NCI-H2171 (cell line): ENCODE measurements around the gene TWF2.

Experiments used
- DNase-seq: peaks from one replicate; lab custom pipeline; 2025; lab: John Stamatoyannopoulos, UW

TWF2 gene

GRCh38 chr3:52222319-52223221 lies 16.4 kb downstream of the TWF2 start:
- DNase-seq, result no peak

- no peak for DNase-seq
These were observed 17.2 kb downstream of the TWF2 start for GRCh38 chr3:52221563-52222318.

GRCh38 chr3:52221141-52221562 lies 17.8 kb downstream of the TWF2 start:
- no peak for DNase-seq

- peak; percentile 24 for DNase-seq
These were observed 18.5 kb downstream of the TWF2 start for GRCh38 chr3:52220380-52221026.

- DNase-seq, result no peak
These were observed 19.9 kb downstream of the TWF2 start for GRCh38 chr3:52218937-52219650.

- no peak for DNase-seq
These were observed 20.5 kb downstream of the TWF2 start for GRCh38 chr3:52218454-52218853.

GRCh38 chr3:52218026-52218425 lies 20.9 kb downstream of the TWF2 start:
- no peak for DNase-seq

GRCh38 chr3:52217409-52217805 lies 21.6 kb downstream of the TWF2 start:
- no peak for DNase-seq

GRCh38 chr3:52216585-52217408 lies 22.2 kb downstream of the TWF2 start:
- no peak for DNase-seq

- no peak for DNase-seq
These were observed 23.6 kb downstream of the TWF2 start for GRCh38 chr3:52215351-52215750.

- no peak for DNase-seq
These were observed 25.1 kb downstream of the TWF2 start for GRCh38 chr3:52213901-52214300.

- DNase-seq, result no peak
These were observed 26.0 kb downstream of the TWF2 start for GRCh38 chr3:52213005-52213404.

GRCh38 chr3:52211268-52211891 lies 27.6 kb downstream of the TWF2 start:
- DNase-seq, result no peak

- DNase-seq, result no peak
These were observed 28.4 kb downstream of the TWF2 start for GRCh38 chr3:52210550-52211046.

- DNase-seq, result no peak
These were observed 28.9 kb downstream of the TWF2 start for GRCh38 chr3:52210037-52210436.

- no peak for DNase-seq
These were observed 30.4 kb downstream of the TWF2 start for GRCh38 chr3:52208556-52208955.

GRCh38 chr3:52205727-52206372 lies 33.1 kb downstream of the TWF2 start:
- no peak for DNase-seq

- peak; percentile 46 for DNase-seq
These were observed 34.5 kb downstream of the TWF2 start for GRCh38 chr3:52204337-52205073.

- DNase-seq, result no peak
These were observed 35.3 kb downstream of the TWF2 start for GRCh38 chr3:52203701-52204100.
